ENCODE data around the gene CSMD2. TPM values are rescaled to one million over a fixed set of nuclear protein-coding genes. Genes with fewer than 3 reads are reported as not detected.

CSMD2 gene
- total RNA-seq, 1 donor from 2014 or later, result 0.75 TPM

DNA sequence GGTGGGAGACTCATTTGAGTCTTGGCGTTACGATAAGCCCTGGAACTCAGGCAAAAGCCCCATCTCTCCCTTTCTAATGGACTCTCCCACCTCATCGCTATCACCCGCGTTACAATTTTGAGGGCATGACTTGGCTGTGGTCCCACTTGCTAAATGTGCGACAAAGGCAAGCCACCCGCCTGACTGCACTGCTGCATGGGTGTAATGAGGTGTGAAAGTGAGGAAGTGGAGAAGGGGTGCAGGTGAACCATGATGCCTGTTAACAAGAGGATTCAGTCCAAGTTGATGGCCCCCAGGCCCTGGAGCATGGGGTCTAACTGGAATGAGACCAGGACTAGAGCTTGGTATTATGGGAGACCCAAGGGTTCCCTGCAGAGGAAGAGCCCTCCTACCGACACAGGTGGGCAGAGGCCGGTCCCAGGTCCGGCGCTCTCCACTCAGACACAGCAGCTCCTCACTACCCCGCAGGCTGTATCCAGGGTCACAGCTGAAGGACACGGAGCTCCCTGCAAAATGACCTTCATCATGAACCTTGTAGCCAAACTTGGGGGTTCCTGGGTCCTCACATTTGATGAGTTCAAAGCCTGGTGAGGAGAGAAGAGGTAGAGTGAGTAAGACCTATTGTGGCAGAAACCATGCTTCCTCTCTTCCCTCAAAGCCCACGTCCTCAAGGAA is 466.5 kb downstream of the CSMD2 start:
- Histone ChIP-seq H3K36me3 (ENCODE audit: control insufficient read depth, insufficient read depth, low read length) (no peaks in the 10 kb centered on the region), H3K27me3 (ENCODE audit: control insufficient read depth, insufficient read depth, low read length) (no peaks in the 10 kb centered on the region), H3K4me3 (ENCODE audit: low read depth, low read length) (no peak overlapping the region)
- no peak for DNase-seq (ENCODE audit: low read depth)
- no peak for TF ChIP-seq CTCF (IDR thresholded peaks at IDR 0.05; ENCODE audit: insufficient read depth, low read length, poor library complexity, severe bottlenecking)

- no peak for DNase-seq (ENCODE audit: low read depth)
- Histone ChIP-seq H3K27me3 (ENCODE audit: control insufficient read depth, insufficient read depth, low read length) (no peaks in the 10 kb centered on the region), H3K36me3 (ENCODE audit: control insufficient read depth, insufficient read depth, low read length) (no peaks in the 10 kb centered on the region), H3K4me3 (ENCODE audit: low read depth, low read length) (no peak overlapping the region)
- TF ChIP-seq CTCF (IDR thresholded peaks at IDR 0.05; ENCODE audit: insufficient read depth, low read length, poor library complexity, severe bottlenecking), result no peak
Observed at GRCh38 chr1:33697816-33698215, 467.2 kb downstream of the CSMD2 start.

DNA sequence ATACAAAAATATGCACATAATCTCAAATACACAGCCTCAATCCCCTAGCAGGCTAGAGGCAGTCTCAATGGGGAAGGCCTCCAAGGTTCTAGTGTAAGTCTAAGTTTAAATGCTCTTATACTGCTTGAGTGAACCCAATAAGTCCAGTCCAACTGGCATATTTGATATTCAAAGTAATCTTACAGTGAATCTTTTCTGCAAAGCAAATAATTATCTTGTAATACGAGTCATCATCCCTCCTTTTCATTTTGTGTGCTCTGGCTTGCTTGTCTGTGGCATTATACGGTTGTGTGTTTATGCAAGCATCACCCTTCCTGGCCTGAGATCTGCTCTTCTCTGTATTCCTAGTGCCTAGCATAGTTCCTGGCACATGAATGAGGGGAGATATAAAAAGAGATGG is 468.1 kb downstream of the CSMD2 start:
- Histone ChIP-seq H3K27me3 (ENCODE audit: control insufficient read depth, insufficient read depth, low read length) (no peaks in the 10 kb centered on the region), H3K36me3 (ENCODE audit: control insufficient read depth, insufficient read depth, low read length) (no peaks in the 10 kb centered on the region), H3K4me3 (ENCODE audit: low read depth, low read length) (no peak overlapping the region)
- no peak for DNase-seq (ENCODE audit: low read depth)
- TF ChIP-seq CTCF (IDR thresholded peaks at IDR 0.05; ENCODE audit: insufficient read depth, low read length, poor library complexity, severe bottlenecking), result no peak

DNA sequence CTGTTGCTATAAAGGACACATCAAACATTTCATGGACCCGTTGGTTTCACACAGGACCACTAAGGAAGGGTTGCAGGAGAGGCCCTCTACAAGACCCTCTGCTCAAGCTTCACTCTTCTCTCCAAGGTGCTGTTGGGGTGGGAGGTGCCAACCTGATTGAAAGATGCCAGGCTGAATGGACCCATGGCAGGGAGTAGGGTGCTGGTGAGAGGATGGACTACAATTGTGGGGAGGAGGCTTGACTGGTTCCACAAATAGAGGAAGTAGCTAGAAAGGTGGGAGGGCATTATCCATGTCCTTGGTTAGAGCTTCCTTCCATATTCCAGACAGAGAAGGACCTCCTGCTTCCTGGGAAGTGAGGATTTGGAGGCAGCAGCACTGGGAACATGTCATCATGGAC is 468.7 kb downstream of the CSMD2 start:
- TF ChIP-seq CTCF (IDR thresholded peaks at IDR 0.05; ENCODE audit: insufficient read depth, low read length, poor library complexity, severe bottlenecking), result no peak
- H3K4me3 ChIP-seq (ENCODE audit: low read depth, low read length), result no peak overlapping the region
- no peaks in the 10 kb centered on the region for H3K27me3 ChIP-seq (ENCODE audit: control insufficient read depth, insufficient read depth, low read length)
- no peak for DNase-seq (ENCODE audit: low read depth)
- no peaks in the 10 kb centered on the region for H3K36me3 ChIP-seq (ENCODE audit: control insufficient read depth, insufficient read depth, low read length)

DNA sequence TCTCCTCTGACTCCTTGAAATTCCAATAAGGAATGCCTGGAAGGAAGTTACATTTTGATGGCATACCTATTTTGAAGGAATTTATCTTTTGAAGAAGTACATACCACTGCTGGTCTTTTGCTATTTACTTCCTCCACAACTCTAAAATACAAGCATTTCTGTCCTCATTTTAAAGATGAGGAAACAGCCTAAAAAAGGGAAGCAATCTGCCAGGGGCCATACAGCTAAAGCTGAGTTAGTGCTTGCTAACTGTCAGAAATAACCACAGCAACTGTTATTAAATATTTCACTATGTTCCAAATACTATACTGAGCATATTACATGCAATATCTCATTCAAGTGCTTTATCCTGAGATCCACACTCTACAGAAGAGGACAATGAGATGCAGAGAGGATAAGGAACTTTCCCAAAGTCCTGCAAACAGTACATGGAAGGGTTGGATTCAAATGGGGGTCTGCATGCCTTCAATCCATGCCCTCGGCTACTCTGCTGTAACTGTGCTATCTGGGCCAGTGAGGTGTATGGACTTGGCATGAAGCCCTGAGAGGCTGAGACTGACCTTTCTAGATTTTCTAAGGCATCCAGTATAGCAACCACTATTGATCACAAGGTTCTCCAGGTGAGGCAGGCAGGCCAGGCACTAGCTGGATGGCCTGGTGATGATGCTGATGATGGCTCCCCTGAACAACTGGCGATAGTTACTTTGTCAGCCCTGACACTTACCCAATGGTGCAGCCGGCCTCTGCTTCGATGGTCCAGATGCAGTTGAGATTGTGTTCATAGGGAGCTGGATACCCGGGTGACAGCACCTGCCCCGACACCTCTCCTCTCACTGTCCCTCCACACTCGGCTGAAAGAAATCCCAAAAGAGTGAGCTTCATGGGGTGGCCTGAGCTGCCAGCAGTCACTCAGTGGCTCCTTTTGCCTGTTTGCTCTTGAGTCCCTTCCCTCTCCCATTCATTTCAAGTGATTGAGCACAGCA is 472.5 kb downstream of the CSMD2 start:
- no peak for DNase-seq (ENCODE audit: low read depth)
- TF ChIP-seq CTCF (IDR thresholded peaks at IDR 0.05; ENCODE audit: insufficient read depth, low read length, poor library complexity, severe bottlenecking), result no peak
- H3K36me3 ChIP-seq (ENCODE audit: control insufficient read depth, insufficient read depth, low read length), result no peaks in the 10 kb centered on the region
- H3K27me3 ChIP-seq (ENCODE audit: control insufficient read depth, insufficient read depth, low read length), result no peaks in the 10 kb centered on the region
- H3K4me3 ChIP-seq (ENCODE audit: low read depth, low read length), result no peak overlapping the region
